Germinal center (tissue), 1 donor: ENCODE measurements around the gene COL9A3.
A peak's percentile ranks its signal among the peaks of the same experiment; 100 is the strongest.
"Not testable (repeated sequence)": the region's sequence is repeated elsewhere in the genome, so short reads cannot be mapped to it uniquely, and the experiment has no call there.

ENCODE experiments used
- DNase-seq: peaks from one replicate; pipeline ENCODE4 v3.0.0; 2012; ENCODE audit warnings: mixed read lengths, low spot score

COL9A3 gene

GRCh38 chr20:62835931-62836861 is 19.3 kb downstream of the COL9A3 start:
- no peak for DNase-seq

DNA sequence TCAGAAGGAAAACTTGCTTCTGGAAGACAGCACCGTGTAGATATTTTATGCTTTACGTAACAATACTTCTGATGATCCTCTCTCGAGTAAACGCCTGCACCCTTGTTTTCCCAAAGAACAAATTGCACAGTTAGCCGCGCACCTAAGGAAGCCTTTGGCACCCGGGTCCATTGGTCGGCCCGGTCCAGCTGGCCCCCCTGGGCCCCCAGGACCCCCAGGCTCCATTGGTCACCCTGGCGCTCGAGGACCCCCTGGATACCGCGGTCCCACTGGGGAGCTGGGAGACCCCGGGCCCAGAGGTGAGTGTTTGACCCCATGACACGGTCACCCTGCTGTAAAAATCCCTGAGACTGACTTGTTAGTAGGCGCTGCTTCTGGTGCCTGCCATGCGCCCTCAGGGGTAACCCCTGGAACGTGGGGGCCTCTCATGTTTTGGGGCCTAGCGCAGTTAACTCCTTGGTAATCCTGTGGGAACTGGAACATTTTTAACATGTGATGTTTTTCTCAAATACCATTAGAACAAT is 20.2 kb downstream of the COL9A3 start:
- DNase-seq = no peak

GRCh38 chr20:62837790-62838127 is 20.9 kb downstream of the COL9A3 start:
- DNase-seq = no peak

- peak; percentile 28 for DNase-seq
Measured at GRCh38 chr20:62838128-62838891, 21.5 kb downstream of the COL9A3 start.

DNA sequence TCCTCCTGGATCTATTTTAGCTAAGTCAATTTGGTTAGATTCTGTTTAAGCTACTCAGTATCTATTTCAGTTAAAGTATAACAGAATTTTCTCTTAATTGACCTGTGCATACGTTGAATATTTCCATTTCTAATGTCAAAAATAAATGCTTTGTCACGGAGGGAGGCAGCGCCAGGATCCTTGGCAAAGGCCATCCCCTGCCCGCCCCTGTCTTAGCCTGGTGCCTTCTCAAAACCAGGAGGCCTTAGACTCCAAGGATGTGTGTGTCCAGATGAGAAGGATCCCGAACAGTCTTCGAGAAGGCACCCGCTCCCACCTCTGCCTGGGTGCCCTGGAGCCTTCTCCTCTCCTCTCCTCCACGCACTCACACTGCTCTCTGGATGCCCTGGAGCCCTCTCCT is 22.4 kb downstream of the COL9A3 start:
- no peak for DNase-seq

- no peak for DNase-seq
Measured at GRCh38 chr20:62839816-62840215, 23.0 kb downstream of the COL9A3 start.

GRCh38 chr20:62840244-62841197 is 23.7 kb downstream of the COL9A3 start:
- no peak for DNase-seq

GRCh38 chr20:62841705-62842212 is 24.9 kb downstream of the COL9A3 start:
- no peak for DNase-seq

GRCh38 chr20:62843656-62844055 is 26.8 kb downstream of the COL9A3 start:
- no peak for DNase-seq

DNA sequence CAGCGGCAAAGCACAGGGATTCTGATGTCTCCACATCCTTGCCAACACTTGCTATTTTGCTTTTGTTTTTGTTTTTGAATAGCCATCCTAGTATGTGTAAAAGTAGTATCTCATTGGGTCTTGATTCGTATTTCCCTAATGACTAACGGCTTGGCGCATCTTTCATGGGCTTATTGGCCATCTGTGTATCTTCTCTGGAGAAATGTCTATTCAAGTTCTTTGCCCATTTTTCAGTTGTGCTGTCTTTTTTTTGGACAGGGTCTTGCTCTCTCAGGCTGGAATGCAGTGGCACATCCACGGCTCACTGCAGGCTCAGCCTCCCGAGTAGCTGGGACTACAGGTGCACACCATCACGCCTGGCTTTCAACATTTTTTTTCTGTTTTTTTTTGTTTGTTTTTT is 27.3 kb downstream of the COL9A3 start:
- no peak for DNase-seq

GRCh38 chr20:62845416-62846160 is 28.7 kb downstream of the COL9A3 start:
- no peak for DNase-seq

DNA sequence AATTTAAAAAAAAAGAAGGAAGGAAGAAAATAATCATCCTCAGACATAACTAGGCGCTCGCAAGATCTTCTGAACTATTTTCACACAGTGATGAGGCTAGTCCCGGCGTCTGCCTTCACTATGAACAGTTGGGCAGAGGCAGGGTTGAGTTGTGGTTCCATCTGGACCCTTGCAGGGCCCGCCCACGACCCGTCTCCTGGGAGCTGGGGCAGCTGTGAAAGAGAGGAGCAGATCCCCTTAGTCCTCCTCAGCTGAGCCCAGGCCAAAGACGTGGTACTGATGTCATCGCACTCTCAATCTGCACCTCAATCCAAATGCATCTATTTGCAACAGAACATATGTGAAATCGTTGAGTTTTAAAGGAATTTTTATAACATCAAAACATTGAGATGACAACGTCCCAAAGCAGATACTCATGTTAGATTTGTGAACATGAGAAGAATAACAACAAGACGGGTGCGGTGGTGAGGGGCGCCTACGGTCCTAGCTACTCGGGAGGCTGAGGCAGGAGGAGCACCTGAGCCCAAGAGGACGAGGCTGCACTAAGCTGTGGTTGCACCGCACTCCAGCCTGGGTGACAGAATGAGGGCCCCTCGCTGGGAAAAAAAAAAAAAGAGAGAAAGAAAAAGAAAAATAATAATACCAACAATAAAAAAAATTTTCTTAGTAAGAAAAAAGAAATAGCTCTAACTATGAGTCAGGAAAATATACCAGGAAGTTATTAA is 29.5 kb downstream of the COL9A3 start:
- DNase-seq = no peak

DNA sequence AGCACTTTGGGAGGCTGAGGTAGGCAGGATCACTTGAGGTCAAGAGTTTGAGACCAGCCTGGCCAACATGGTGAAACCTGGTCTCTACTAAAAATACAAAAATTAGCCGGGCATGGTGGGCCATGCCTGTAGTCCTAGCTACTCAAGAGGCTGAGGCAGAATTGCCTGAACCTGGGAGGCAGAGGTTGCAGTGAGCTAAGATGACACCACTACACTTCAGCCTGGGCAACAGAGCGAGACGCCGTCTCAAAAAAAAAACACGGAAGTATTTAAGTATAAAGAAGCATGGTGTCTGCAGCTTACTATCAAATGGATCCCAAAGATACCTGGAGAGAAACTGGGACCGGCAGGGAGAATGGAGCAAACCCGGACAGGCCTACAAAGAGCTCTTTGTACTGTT is 32.1 kb downstream of the COL9A3 start:
- not testable (repeated sequence) for DNase-seq

- no peak for DNase-seq
Measured at GRCh38 chr20:62849431-62849830, 32.6 kb downstream of the COL9A3 start.

GRCh38 chr20:62850333-62850974 is 33.6 kb downstream of the COL9A3 start:
- no peak for DNase-seq

- no peak for DNase-seq
Measured at GRCh38 chr20:62852196-62852595, 35.3 kb downstream of the COL9A3 start.

- no peak for DNase-seq
Measured at GRCh38 chr20:62852841-62853240, 36.0 kb downstream of the COL9A3 start.

GRCh38 chr20:62853304-62853703 is 36.5 kb downstream of the COL9A3 start:
- DNase-seq = not testable (repeated sequence)

- DNase-seq = no peak
Measured at GRCh38 chr20:62854121-62854520, 37.3 kb downstream of the COL9A3 start.

- no peak for DNase-seq
Measured at GRCh38 chr20:62855120-62855519, 38.3 kb downstream of the COL9A3 start.
